Measurements from ENCODE around the gene GPER1. TPM values are rescaled to one million over a fixed set of nuclear protein-coding genes. Genes with fewer than 3 reads are reported as not detected.
"Not testable (repeated sequence)": the region's sequence is repeated elsewhere in the genome, so short reads cannot be mapped to it uniquely, and the experiment has no call there.

GPER1 gene
- total RNA-seq (ENCODE audit: insufficient read depth, low replicate concordance) = 16.6 TPM

- peak; percentile 85 for DNase-seq (ENCODE audit: low spot score)
Observed at GRCh38 chr7:1087952-1088920, at the start of gene GPER1. Gene GPER1, plus strand, starts transcription at chr7:1088113. Its CDS starts 3,616 bp downstream, at chr7:1091729.

- DNase-seq (ENCODE audit: low spot score) = not testable (repeated sequence)
Observed at GRCh38 chr7:1040233-1040632, 47.7 kb upstream of the GPER1 start.

GRCh38 chr7:1040790-1041189 lies 47.1 kb upstream of the GPER1 start:
- DNase-seq (ENCODE audit: low spot score) = peak; percentile 90

GRCh38 chr7:1041551-1042491 lies 46.1 kb upstream of the GPER1 start:
- no peak for DNase-seq (ENCODE audit: low spot score)

- DNase-seq (ENCODE audit: low spot score) = no peak
Observed at GRCh38 chr7:1042492-1042833, 45.5 kb upstream of the GPER1 start.

- no peak for DNase-seq (ENCODE audit: low spot score)
Observed at GRCh38 chr7:1043552-1044188, 44.2 kb upstream of the GPER1 start.

- peak; percentile 99 for DNase-seq (ENCODE audit: low spot score)
Observed at GRCh38 chr7:1044189-1045068, 43.5 kb upstream of the GPER1 start, which contains the start of gene GPR146. Gene GPR146, plus strand, starts transcription at chr7:1044546. Its CDS starts 12,970 bp downstream, at chr7:1057516.

GRCh38 chr7:1045069-1046063 lies 42.5 kb upstream of the GPER1 start:
- DNase-seq (ENCODE audit: low spot score) = no peak

- DNase-seq (ENCODE audit: low spot score) = no peak
Observed at GRCh38 chr7:1046722-1047679, 40.9 kb upstream of the GPER1 start.

GRCh38 chr7:1049006-1049741 lies 38.7 kb upstream of the GPER1 start:
- DNase-seq (ENCODE audit: low spot score) = no peak

- no peak for DNase-seq (ENCODE audit: low spot score)
Observed at GRCh38 chr7:1049801-1050200, 38.1 kb upstream of the GPER1 start.

- no peak for DNase-seq (ENCODE audit: low spot score)
Observed at GRCh38 chr7:1050254-1050906, 37.5 kb upstream of the GPER1 start.

- DNase-seq (ENCODE audit: low spot score) = no peak
Observed at GRCh38 chr7:1050956-1051690, 36.8 kb upstream of the GPER1 start.

- DNase-seq (ENCODE audit: low spot score) = no peak
Observed at GRCh38 chr7:1052031-1052818, 35.7 kb upstream of the GPER1 start.

- DNase-seq (ENCODE audit: low spot score) = peak; percentile 43
Observed at GRCh38 chr7:1053002-1053411, 34.9 kb upstream of the GPER1 start.
